ENCODE data around the gene ARPC1A. TPM values are rescaled to one million over a fixed set of nuclear protein-coding genes. Genes with fewer than 3 reads are reported as not detected.

The ARPC1A gene
- total and polyA plus RNA-seq, 2 of the 8 experiments (the other 6 are each of a cell fraction or from before 2014, with no cell fraction given), result 123 to 155 TPM

GRCh38 chr7:99398891-99399445 is 73.3 kb downstream of the ARPC1A start (continued):
- TF ChIP-seq BRCA1 (IDR thresholded peaks at IDR 0.05; ENCODE audit: low read depth, low read length), result no peak
- TF ChIP-seq GABPA (IDR thresholded peaks at IDR 0.05; ENCODE audit: borderline replicate concordance, insufficient read depth, low read length), result no peak
- TF ChIP-seq JUND (IDR thresholded peaks at IDR 0.05; ENCODE audit: low read length), result no peak
- TF ChIP-seq HDAC6 (IDR thresholded peaks at IDR 0.05; ENCODE audit: low read depth, low read length), result no peak
- no peak for TF ChIP-seq SP1 (IDR thresholded peaks at IDR 0.05; ENCODE audit: low read depth, low read length)
